Measurements from ENCODE around the gene TRPT1.

The TRPT1 gene

GRCh38 chr11:64230171-64230984, 4.4 kb upstream of the TRPT1 start, which contains the start of gene DNAJC4 (continued):
- TF ChIP-seq ZNF423 (tag by site-specific recombination; IDR thresholded peaks at IDR 0.05) (no peak), ZBTB8A (tag by site-specific recombination; IDR thresholded peaks at IDR 0.05) (peak; percentile 50), KLF9 (tag by site-specific recombination; IDR thresholded peaks at IDR 0.05; ENCODE audit: low read depth) (peak; percentile 85), ZFP69B (tag by site-specific recombination; IDR thresholded peaks at IDR 0.05) (no peak), ZNF704 (tag by site-specific recombination; IDR thresholded peaks at IDR 0.05) (no peak), ZNF248 (tag by site-specific recombination; IDR thresholded peaks at IDR 0.05) (no peak), KLF17 (tag by site-specific recombination; IDR thresholded peaks at IDR 0.05) (peak; percentile 37; the same call in 1 of the 2 replicates), ZNF48 (tag by site-specific recombination; IDR thresholded peaks at IDR 0.05) (no peak), ZNF76 (tag by site-specific recombination; IDR thresholded peaks at IDR 0.05; ENCODE audit: borderline replicate concordance, low read depth) (peak; percentile 33; the same call in 1 of the 2 replicates), ZEB2 (tag by site-specific recombination; IDR thresholded peaks at IDR 0.05) (peak; percentile 80), ZNF629 (tag by site-specific recombination; IDR thresholded peaks at IDR 0.05) (peak; percentile 67), GLIS2 (tag by site-specific recombination; IDR thresholded peaks at IDR 0.05) (peak; percentile 61), SP2 (tag by site-specific recombination; IDR thresholded peaks at IDR 0.05) (peak; percentile 86), ZNF202 (tag by site-specific recombination; IDR thresholded peaks at IDR 0.05; ENCODE audit: borderline replicate concordance) (no peak), ZNF184 (tag by site-specific recombination; IDR thresholded peaks at IDR 0.05) (no peak), PRDM1 (tag by site-specific recombination; IDR thresholded peaks at IDR 0.05) (no peak), SP3 (tag by site-specific recombination; IDR thresholded peaks at IDR 0.05) (peak; percentile 87), GLIS1 (tag by site-specific recombination; IDR thresholded peaks at IDR 0.05) (peak; percentile 71), ZNF266 (tag by site-specific recombination; IDR thresholded peaks at IDR 0.05; ENCODE audit: low read depth) (peak; percentile 39; the same call in 1 of the 2 replicates), ZXDB (tag by site-specific recombination; IDR thresholded peaks at IDR 0.05) (peak; percentile 91), BCL11A (tag by site-specific recombination; IDR thresholded peaks at IDR 0.05; ENCODE audit: low read depth) (0 out of 2 replicates have a peak, but pooled peaks have one; percentile 19), ZNF785 (tag by site-specific recombination; IDR thresholded peaks at IDR 0.05) (0 out of 2 replicates have a peak, but pooled peaks have one; percentile 22), ZIC2 (tag by site-specific recombination; IDR thresholded peaks at IDR 0.05) (0 out of 2 replicates have a peak, but pooled peaks have one; percentile 20), PATZ1 (tag by site-specific recombination; IDR thresholded peaks at IDR 0.05) (peak; percentile 74), YY2 (tag by site-specific recombination; IDR thresholded peaks at IDR 0.05) (0 out of 2 replicates have a peak, but pooled peaks have one; percentile 40), BCL6B (tag by site-specific recombination; IDR thresholded peaks at IDR 0.05) (no peak), ZNF600 (tag by site-specific recombination; IDR thresholded peaks at IDR 0.05) (peak; percentile 72; the same call in 1 of the 2 replicates)

Measured in HEK293 (cell line).